ENCODE measurements around the gene RAI1. TPM values are rescaled to one million over a fixed set of nuclear protein-coding genes. Genes with fewer than 3 reads are reported as not detected.

The RAI1 gene
- total and polyA plus RNA-seq, 2 of the 13 experiments (the other 11 are each of a cell fraction or from before 2014, with no cell fraction given): 3.4 to 5.2 TPM

GRCh38 chr17:17710728-17711541 lies 29.7 kb downstream of the RAI1 start (continued):
- TF ChIP-seq ZNF816 (CRISPR knock-in tag; IDR thresholded peaks at IDR 0.05; ENCODE audit: borderline replicate concordance): no peak
- peak; percentile 38; the same call in 1 of the 2 replicates for TF ChIP-seq TAF1 (CRISPR knock-in tag; IDR thresholded peaks at IDR 0.05)
- no peak for TF ChIP-seq ZNF704 (CRISPR knock-in tag; IDR thresholded peaks at IDR 0.05; ENCODE audit: borderline replicate concordance)
- no peak for TF ChIP-seq NONO (IDR thresholded peaks at IDR 0.05)
- no peak for TF ChIP-seq NONO (CRISPR knock-in tag; conservative IDR thresholded peaks at IDR 0.05)
- no peak for TF ChIP-seq MAF1 (CRISPR knock-in tag; IDR thresholded peaks at IDR 0.05; ENCODE audit: borderline replicate concordance)
- TF ChIP-seq CERS6 (CRISPR knock-in tag; IDR thresholded peaks at IDR 0.05): no peak
- TF ChIP-seq SP1 (IDR thresholded peaks at IDR 0.05): no peak
- TF ChIP-seq SP1 (CRISPR knock-in tag; IDR thresholded peaks at IDR 0.05): 0 out of 2 replicates have a peak, but pooled peaks have one; percentile 26
- TF ChIP-seq, protein P1, sequence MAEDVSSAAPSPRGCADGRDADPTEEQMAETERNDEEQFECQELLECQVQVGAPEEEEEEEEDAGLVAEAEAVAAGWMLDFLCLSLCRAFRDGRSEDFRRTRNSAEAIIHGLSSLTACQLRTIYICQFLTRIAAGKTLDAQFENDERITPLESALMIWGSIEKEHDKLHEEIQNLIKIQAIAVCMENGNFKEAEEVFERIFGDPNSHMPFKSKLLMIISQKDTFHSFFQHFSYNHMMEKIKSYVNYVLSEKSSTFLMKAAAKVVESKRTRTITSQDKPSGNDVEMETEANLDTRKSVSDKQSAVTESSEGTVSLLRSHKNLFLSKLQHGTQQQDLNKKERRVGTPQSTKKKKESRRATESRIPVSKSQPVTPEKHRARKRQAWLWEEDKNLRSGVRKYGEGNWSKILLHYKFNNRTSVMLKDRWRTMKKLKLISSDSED (CRISPR knock-in tag; IDR thresholded peaks at IDR 0.05): no peak
- TF ChIP-seq TARDBP (CRISPR knock-in tag; IDR thresholded peaks at IDR 0.05): peak; percentile 75
- TF ChIP-seq PLRG1 (conservative IDR thresholded peaks at IDR 0.05): no peak
- no peak for TF ChIP-seq EHMT2 (IDR thresholded peaks at IDR 0.05; ENCODE audit: borderline replicate concordance, low read depth, low read length)
- TF ChIP-seq, protein P2, sequence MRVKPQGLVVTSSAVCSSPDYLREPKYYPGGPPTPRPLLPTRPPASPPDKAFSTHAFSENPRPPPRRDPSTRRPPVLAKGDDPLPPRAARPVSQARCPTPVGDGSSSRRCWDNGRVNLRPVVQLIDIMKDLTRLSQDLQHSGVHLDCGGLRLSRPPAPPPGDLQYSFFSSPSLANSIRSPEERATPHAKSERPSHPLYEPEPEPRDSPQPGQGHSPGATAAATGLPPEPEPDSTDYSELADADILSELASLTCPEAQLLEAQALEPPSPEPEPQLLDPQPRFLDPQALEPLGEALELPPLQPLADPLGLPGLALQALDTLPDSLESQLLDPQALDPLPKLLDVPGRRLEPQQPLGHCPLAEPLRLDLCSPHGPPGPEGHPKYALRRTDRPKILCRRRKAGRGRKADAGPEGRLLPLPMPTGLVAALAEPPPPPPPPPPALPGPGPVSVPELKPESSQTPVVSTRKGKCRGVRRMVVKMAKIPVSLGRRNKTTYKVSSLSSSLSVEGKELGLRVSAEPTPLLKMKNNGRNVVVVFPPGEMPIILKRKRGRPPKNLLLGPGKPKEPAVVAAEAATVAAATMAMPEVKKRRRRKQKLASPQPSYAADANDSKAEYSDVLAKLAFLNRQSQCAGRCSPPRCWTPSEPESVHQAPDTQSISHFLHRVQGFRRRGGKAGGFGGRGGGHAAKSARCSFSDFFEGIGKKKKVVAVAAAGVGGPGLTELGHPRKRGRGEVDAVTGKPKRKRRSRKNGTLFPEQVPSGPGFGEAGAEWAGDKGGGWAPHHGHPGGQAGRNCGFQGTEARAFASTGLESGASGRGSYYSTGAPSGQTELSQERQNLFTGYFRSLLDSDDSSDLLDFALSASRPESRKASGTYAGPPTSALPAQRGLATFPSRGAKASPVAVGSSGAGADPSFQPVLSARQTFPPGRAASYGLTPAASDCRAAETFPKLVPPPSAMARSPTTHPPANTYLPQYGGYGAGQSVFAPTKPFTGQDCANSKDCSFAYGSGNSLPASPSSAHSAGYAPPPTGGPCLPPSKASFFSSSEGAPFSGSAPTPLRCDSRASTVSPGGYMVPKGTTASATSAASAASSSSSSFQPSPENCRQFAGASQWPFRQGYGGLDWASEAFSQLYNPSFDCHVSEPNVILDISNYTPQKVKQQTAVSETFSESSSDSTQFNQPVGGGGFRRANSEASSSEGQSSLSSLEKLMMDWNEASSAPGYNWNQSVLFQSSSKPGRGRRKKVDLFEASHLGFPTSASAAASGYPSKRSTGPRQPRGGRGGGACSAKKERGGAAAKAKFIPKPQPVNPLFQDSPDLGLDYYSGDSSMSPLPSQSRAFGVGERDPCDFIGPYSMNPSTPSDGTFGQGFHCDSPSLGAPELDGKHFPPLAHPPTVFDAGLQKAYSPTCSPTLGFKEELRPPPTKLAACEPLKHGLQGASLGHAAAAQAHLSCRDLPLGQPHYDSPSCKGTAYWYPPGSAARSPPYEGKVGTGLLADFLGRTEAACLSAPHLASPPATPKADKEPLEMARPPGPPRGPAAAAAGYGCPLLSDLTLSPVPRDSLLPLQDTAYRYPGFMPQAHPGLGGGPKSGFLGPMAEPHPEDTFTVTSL (CRISPR knock-in tag; IDR thresholded peaks at IDR 0.05; ENCODE audit: borderline replicate concordance): no peak; the same call in 1 of the 2 replicates
- no peak for TF ChIP-seq NR3C1 (CRISPR knock-in tag; IDR thresholded peaks at IDR 0.05)
- no peak for TF ChIP-seq ZNF772 (CRISPR knock-in tag; IDR thresholded peaks at IDR 0.05)
- TF ChIP-seq ZNF468 (CRISPR knock-in tag; IDR thresholded peaks at IDR 0.05): no peak
- no peak for TF ChIP-seq ZNF598 (CRISPR knock-in tag; IDR thresholded peaks at IDR 0.05; ENCODE audit: borderline replicate concordance)

Data from HepG2 (cell line).